IPS-15b (cell line): Measurements from ENCODE around the gene ZNF415.

Experiments used
- H3K27me3 ChIP-seq: one replicate; pipeline ENCODE4 v1.6.1; 2013; ENCODE audit warnings: low read length; ENCODE audit not compliant: control insufficient read depth, insufficient read depth
- H3K36me3 ChIP-seq: one replicate; pipeline ENCODE4 v1.6.1; 2013; ENCODE audit warnings: low read length; ENCODE audit not compliant: control insufficient read depth, insufficient read depth
- H3K4me1 ChIP-seq: one replicate; pipeline ENCODE4 v1.6.1; 2013; ENCODE audit warnings: mild to moderate bottlenecking, low read length; ENCODE audit not compliant: control insufficient read depth, insufficient read depth
- H3K4me3 ChIP-seq: one replicate; pipeline ENCODE4 v1.5.1; 2013; ENCODE audit warnings: low read depth, low read length
- H3K9ac ChIP-seq: one replicate; pipeline ENCODE4 v1.6.1; 2013; ENCODE audit warnings: low read depth, mild to moderate bottlenecking, low read length
- H3K9me3 ChIP-seq: one replicate; pipeline ENCODE4 v1.6.1; 2013; ENCODE audit warnings: mild to moderate bottlenecking, low read length; ENCODE audit not compliant: control insufficient read depth, insufficient read depth

Gene ZNF415

DNA sequence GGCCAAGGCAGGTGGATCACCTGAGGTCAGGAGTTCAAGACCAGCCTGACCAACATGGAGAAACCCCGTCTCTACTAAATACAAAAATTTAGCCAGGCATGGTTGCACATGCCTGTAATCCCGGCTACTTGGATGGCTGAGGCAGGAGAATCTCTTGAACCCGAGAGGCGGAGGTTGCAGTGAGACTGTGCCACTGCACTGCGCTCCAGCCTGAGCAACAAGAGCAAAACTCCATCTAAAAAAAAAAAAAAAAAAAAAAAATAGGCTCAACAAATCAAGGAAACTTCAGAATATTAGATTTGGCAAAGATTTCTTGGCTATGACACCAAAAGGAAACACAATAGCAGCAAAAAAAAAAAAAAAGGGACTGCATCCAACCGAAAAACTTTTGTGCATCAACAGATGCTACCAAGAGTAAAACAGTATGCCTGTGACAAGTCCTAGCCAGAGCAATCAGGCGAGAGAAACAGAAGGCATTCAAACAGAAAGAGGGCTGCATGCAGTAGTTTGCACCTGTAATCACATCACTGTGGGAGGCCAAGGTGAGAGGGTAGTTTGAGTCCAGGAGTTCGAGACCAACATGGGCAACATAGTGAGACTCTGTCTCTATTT is 53.3 kb downstream of the ZNF415 start:
- Histone ChIP-seq H3K4me3 (no peak overlapping the region), H3K9ac (no peak overlapping the region), H3K9me3 (no peaks in the 10 kb centered on the region), H3K4me1 (peaks cover 2% of the 10 kb centered on the region), H3K36me3 (peaks cover 2% of the 10 kb centered on the region), H3K27me3 (no peaks in the 10 kb centered on the region)

DNA sequence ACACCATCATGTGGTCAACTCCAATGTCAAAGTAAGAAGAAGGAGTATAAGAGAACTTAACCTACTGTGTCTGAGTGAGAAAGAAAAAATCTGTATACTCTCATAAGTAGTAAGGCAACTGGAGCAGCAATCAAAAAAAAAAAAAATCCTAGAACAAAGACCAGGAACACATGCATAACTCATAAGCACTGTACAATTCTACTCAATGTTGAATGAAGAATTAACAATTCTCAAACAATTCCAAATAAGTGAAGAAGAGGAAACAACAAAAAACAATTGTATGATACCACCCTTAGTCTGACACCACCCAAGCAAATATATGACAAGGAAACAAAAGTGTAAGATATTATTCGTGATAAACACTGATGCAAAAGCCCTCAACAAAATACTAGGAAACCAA is 54.0 kb downstream of the ZNF415 start:
- no peaks in the 10 kb centered on the region for H3K27me3 ChIP-seq
- no peak overlapping the region for H3K4me3 ChIP-seq
- no peaks in the 10 kb centered on the region for H3K9me3 ChIP-seq
- H3K36me3 ChIP-seq, result peaks cover 2% of the 10 kb centered on the region
- peaks cover 2% of the 10 kb centered on the region for H3K4me1 ChIP-seq
- no peak overlapping the region for H3K9ac ChIP-seq

DNA sequence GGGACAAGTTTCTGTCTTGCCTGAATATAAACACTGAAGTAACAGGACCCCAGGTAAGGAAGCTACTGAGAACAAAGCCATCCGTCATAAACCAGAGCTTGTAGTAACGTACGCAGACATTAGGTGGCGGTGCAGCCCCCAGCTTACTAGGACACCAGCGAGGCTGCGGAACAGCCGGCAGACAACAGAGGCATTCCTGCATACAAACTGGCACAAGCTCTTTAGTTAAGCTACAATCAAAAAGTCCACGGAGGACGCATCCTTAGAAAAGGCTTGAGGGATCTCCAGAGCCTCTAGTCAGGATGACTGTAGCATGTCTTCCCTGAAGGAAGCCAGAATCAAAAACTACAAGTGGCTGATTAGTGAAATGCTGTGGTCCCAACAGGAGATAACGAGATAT is 55.7 kb downstream of the ZNF415 start:
- Histone ChIP-seq H3K4me3 (no peak overlapping the region), H3K9me3 (no peaks in the 10 kb centered on the region), H3K36me3 (peaks cover 4% of the 10 kb centered on the region), H3K9ac (no peak overlapping the region), H3K4me1 (peaks cover 2% of the 10 kb centered on the region), H3K27me3 (no peaks in the 10 kb centered on the region)

DNA sequence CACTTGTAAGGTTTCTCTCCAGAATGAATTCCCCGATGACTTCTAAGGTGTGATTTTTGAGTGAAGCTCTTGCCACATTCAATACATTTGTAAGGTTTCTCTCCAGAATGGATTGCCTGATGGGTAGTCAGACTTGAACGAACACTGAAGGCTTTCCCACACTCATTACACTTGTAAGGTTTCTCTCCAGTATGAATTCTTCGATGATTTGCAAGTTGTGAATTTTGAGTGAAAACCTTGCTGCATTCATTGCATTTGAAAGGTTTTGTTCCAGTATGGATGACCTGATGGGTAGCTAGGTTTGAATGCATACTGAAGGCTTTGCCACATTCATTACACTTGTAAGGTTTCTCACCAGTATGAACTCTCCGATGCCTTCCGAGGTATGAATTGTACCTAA is 63.9 kb downstream of the ZNF415 start:
- Histone ChIP-seq H3K9me3 (peaks cover 22% of the 10 kb centered on the region), H3K27me3 (no peaks in the 10 kb centered on the region), H3K9ac (no peak overlapping the region), H3K4me1 (no peaks in the 10 kb centered on the region), H3K36me3 (peaks cover 31% of the 10 kb centered on the region), H3K4me3 (no peak overlapping the region)

DNA sequence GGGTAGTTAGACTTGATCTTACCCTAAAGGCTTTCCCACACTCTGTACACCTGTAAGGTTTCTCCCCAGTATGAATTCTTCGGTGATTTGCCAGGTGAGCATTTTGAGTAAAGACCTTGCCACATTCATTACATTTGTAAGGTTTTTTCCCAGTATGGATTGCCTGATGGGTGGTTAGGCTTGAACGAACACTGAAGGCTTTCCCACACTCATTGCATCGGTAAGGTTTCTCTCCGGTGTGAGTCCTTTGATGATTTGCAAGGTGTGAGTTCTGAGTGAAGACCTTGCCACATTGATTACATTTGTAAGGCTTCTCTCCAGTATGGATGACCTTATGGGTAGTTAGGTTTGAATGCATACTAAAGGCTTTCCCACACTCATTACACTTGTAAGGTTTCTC is 64.5 kb downstream of the ZNF415 start:
- Histone ChIP-seq H3K9me3 (peaks cover 22% of the 10 kb centered on the region), H3K36me3 (peaks cover 29% of the 10 kb centered on the region), H3K27me3 (no peaks in the 10 kb centered on the region)

DNA sequence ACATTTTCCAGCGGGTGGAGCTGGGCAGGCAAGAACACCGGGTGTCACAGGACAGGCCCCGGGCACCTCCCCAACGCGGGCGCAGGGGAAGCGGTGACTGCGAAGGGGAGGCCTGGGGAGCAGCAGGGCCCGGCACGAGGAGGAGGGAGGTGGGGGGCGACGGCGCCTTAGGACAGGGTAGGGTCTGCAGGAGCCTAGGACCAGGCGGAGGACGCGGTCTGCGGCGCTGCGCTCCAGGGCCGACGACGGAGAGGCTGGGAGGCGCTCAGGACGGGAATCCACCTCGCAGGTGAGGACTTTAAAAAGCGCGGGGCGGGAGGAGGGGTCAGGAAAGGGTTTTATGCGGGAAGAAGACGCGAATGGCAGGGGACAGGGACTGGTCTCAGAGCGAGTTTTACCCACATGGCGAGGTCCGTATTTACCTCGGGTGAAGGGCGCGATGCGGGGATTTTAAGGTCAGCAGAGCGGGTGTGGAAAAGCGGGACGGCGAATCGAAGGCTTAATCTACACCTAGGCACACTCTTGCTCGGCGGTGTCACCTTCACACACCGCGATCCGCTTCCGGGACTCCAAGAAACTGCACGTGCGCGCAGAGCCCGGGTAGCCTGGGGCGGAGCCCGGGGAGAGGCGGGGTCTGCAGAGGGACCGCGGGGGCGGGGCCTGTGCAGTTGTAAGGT is 74.7 kb downstream of the ZNF415 start:
- Histone ChIP-seq H3K9me3 (no peaks in the 10 kb centered on the region), H3K27me3 (peaks cover 14% of the 10 kb centered on the region), H3K9ac (peak overlapping the region; percentile 47), H3K36me3 (no peaks in the 10 kb centered on the region), H3K4me1 (no peaks in the 10 kb centered on the region), H3K4me3 (peak overlapping the region; percentile 70)

More for the DNA sequence above, 64.5 kb downstream of the ZNF415 start:
- Histone ChIP-seq H3K4me3 (no peak overlapping the region), H3K9ac (no peak overlapping the region), H3K4me1 (no peaks in the 10 kb centered on the region)
